Measurements from ENCODE around the gene ZC3HAV1.

DNA sequence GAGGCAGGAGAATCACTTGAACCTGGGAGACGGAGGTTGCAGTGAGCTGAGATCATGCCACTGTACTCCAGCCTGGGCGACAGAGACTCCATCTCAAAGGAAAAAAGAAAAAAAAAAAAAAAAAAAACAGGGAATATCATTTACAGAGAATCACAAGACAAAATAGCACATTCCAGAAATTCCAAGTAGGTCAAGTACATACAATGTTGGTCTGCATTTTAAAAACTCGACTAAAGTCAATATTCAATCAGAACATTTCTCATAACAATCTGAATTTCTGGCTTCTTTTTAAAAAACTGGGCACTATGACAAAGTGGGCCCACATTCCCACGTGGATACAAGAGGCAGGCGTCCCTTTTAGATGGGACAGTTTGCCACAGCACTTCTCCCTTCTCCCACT is 86.4 kb downstream of the ZC3HAV1 start:
- TF ChIP-seq, protein P1, sequence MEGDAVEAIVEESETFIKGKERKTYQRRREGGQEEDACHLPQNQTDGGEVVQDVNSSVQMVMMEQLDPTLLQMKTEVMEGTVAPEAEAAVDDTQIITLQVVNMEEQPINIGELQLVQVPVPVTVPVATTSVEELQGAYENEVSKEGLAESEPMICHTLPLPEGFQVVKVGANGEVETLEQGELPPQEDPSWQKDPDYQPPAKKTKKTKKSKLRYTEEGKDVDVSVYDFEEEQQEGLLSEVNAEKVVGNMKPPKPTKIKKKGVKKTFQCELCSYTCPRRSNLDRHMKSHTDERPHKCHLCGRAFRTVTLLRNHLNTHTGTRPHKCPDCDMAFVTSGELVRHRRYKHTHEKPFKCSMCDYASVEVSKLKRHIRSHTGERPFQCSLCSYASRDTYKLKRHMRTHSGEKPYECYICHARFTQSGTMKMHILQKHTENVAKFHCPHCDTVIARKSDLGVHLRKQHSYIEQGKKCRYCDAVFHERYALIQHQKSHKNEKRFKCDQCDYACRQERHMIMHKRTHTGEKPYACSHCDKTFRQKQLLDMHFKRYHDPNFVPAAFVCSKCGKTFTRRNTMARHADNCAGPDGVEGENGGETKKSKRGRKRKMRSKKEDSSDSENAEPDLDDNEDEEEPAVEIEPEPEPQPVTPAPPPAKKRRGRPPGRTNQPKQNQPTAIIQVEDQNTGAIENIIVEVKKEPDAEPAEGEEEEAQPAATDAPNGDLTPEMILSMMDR (conservative IDR thresholded peaks at IDR 0.05; ENCODE audit: low read length) = no peak
- no peak for TF ChIP-seq EZH2phosphoT487 (IDR thresholded peaks at IDR 0.05; ENCODE audit: borderline replicate concordance, low read depth, low read length)

Data from OCI-LY7 (cell line).